AG09309 (cell line): ENCODE data around the gene NOL12.
A peak's percentile ranks its signal among the peaks of the same experiment; 100 is the strongest.

Source experiments
- DNase-seq: peaks from one replicate; pipeline ENCODE4 v3.0.0-alpha.2; 2010; ENCODE audit warnings: low read depth
- H3K4me3 ChIP-seq: 2 replicates; pipeline ENCODE4 v1.5.1; 2011; ENCODE audit warnings: mild to moderate bottlenecking, low read depth, low read length, moderate library complexity; ENCODE audit not compliant: control insufficient read depth
- CTCF ChIP-seq: IDR thresholded peaks from 2 replicates; pipeline ENCODE4 v1.5.1; 2011; ENCODE audit warnings: mild to moderate bottlenecking, low read depth, low read length, inconsistent platforms; ENCODE audit not compliant: insufficient read depth, control insufficient read depth; ENCODE audit errors: missing control alignments

Gene NOL12

DNA sequence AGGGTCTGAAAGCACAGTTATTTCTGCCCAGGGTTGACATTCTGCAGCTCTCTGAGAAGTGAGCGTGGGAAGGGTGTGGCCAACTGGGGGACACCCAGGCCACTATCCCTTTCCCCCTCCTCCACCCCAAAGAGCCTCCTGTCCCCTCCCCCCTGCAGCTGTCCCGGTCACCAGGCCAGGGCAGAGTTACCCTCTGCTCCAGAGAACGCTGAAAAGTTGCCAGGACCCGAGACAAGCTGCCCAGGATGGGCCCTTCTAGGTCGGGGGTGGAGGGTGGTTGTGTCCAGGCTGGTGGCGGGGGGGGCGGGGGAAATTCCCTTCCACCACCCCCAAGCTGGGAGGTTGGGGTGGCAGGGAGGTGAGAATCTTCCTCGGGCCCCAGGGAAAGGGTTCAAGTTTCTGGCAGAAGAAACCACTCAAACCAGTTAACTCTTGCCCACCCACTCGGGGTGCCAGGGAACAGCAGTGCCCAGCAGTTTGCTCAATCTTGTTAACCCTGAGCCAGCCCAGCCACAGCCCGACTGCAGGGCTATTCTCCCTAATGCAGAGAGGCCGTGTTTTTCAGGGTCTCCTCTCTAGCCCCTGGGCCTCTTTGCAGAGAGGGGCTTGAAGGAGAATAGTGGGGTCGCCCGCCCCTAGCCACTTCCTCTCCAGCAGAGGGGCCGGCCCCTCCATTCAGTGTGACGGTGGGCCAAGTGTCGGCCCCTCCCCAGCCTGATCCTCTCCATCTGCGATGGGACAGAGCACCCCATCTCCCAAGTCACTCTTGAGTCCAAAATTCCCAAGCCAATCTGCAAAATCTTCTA is 10.0 kb upstream of the NOL12 start:
- no peak for TF ChIP-seq CTCF
- peak overlapping the region; percentile 96 for H3K4me3 ChIP-seq

GRCh38 chr22:37676736-37677492 is 9.2 kb upstream of the NOL12 start:
- H3K4me3 ChIP-seq: peak overlapping the region; percentile 96
- peak; percentile 93 for DNase-seq
- no peak for TF ChIP-seq CTCF

More for the DNA sequence above, 10.0 kb upstream of the NOL12 start:
- DNase-seq: no peak

- no peak for DNase-seq
- H3K4me3 ChIP-seq: peak overlapping the region; percentile 96
- no peak for TF ChIP-seq CTCF
These were observed 8.6 kb upstream of the NOL12 start for GRCh38 chr22:37677493-37677974.

DNA sequence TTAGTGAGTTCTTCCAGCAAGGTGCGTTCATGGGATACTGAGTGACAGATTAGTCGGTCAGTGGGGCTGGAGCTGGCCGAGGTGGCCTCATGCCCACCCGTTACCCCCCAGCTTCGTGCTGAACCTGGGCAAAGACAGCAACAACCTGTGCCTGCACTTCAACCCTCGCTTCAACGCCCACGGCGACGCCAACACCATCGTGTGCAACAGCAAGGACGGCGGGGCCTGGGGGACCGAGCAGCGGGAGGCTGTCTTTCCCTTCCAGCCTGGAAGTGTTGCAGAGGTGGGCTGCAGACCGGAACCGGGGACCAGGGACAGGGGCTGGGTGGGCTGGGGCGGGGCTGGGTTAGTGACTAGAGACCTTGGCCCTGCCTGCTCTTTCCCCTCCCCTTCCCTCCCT is 7.8 kb upstream of the NOL12 start:
- peak overlapping the region; percentile 96 for H3K4me3 ChIP-seq
- no peak for TF ChIP-seq CTCF
- DNase-seq: no peak

- no peak for DNase-seq
- no peak overlapping the region for H3K4me3 ChIP-seq
- TF ChIP-seq CTCF: no peak
These were observed 6.5 kb upstream of the NOL12 start for GRCh38 chr22:37679670-37680069.

GRCh38 chr22:37680191-37680851 is 5.8 kb upstream of the NOL12 start:
- no peak for DNase-seq
- no peak for TF ChIP-seq CTCF

More at GRCh38 chr22:37680191-37680851, 5.8 kb upstream of the NOL12 start:
- H3K4me3 ChIP-seq: no peak overlapping the region
